ENCODE data around the gene SIX3. TPM values are rescaled to one million over a fixed set of nuclear protein-coding genes. Genes with fewer than 3 reads are reported as not detected.
A peak's percentile ranks its signal among the peaks of the same experiment; 100 is the strongest.

SIX3 gene
- total RNA-seq, 1 experiment from 2014 or later = 13.2 TPM

- TF ChIP-seq ZNF532 (CRISPR knock-in tag; IDR thresholded peaks at IDR 0.05; ENCODE audit: borderline replicate concordance) (no peak), ZBTB21 (CRISPR knock-in tag; IDR thresholded peaks at IDR 0.05; ENCODE audit: borderline replicate concordance) (no peak), EMX1 (CRISPR knock-in tag; IDR thresholded peaks at IDR 0.05) (no peak), FOXJ3 (CRISPR knock-in tag; IDR thresholded peaks at IDR 0.05; ENCODE audit: borderline replicate concordance) (no peak), ATF6 (CRISPR knock-in tag; IDR thresholded peaks at IDR 0.05) (no peak), OVOL2 (CRISPR knock-in tag; IDR thresholded peaks at IDR 0.05; ENCODE audit: borderline replicate concordance) (no peak), ETV6 (CRISPR knock-in tag; IDR thresholded peaks at IDR 0.05) (no peak), NR1H2 (CRISPR knock-in tag; IDR thresholded peaks at IDR 0.05) (no peak)
- TF ChIP-seq, protein P1, sequence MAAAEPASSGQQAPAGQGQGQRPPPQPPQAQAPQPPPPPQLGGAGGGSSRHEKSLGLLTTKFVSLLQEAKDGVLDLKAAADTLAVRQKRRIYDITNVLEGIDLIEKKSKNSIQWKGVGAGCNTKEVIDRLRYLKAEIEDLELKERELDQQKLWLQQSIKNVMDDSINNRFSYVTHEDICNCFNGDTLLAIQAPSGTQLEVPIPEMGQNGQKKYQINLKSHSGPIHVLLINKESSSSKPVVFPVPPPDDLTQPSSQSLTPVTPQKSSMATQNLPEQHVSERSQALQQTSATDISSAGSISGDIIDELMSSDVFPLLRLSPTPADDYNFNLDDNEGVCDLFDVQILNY (CRISPR knock-in tag; IDR thresholded peaks at IDR 0.05) = no peak
- no peaks in the 10 kb centered on the region for H3K9me3 Mint-ChIP-seq
- DNase-seq (ENCODE audit: low spot score) = peak; percentile 32
- H3K4me3 Mint-ChIP-seq = peak overlapping the region; percentile 74
- ChIA-PET CTCF (interaction anchor here (0.8 to 1.2 kb wide), 4 partner anchors 12 to 69 kb away, joined by 3 to 5 read pairs (median 3); no protein-coding TSS in a partner anchor), POLR2A (interaction anchor here (1.2 to 1.6 kb wide), 2 partner anchors 8 to 165 kb away, joined by 3 to 5 read pairs; no protein-coding TSS in a partner anchor)
- ATAC-seq = peak; percentile 5
- no peak overlapping the region for H3K27ac Mint-ChIP-seq
- H3K36me3 Mint-ChIP-seq = peaks cover 5% of the 10 kb centered on the region
- H3K4me1 Mint-ChIP-seq = peaks cover 69% of the 10 kb centered on the region
- H3K27me3 Mint-ChIP-seq (ENCODE audit: low read depth) = peaks cover 96% of the 10 kb centered on the region
Observed at GRCh38 chr2:44943693-44944101, 2.2 kb downstream of the SIX3 start.

DNA sequence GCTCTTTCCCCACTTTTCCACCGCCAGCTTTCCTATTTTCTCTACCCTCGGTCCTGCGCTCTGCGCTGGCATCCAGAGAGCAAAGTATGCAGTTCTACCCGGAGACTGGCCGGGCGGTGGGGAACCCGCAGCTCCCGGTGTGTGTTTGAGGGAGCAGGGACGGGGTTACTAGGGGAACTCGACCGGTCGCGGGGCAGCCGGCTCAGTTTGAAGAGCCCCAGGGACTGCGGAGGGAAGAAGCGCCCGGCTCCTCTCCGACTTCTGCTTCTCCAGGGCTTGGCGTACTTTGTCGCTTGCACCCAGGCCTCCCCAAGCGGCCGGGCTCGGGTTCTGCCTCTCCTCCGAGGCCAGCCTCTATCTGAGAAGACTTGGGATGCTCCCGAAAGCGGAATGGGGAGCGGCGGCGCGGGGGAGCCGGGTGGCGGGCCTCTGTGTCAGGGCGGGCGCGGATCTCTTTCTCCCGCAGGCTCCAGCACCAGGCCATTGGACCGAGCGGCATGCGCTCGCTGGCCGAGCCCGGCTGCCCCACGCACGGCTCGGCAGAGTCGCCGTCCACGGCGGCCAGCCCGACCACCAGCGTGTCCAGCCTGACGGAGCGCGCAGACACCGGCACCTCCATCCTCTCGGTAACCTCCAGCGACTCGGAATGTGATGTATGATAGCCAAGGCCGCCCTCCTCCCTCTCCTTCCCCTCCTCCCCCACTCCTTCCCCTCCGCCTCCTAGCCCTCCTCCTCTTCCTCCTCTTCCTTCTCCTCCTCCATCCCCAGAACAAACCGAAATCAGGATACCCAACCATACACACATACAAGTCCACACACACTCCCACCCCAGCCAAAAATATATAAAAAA is 2.8 kb downstream of the SIX3 start:
- CTCF ChIA-PET = interaction anchor here (0.8 to 1.2 kb wide), 4 partner anchors 11 to 69 kb away, joined by 3 to 5 read pairs (median 3); no protein-coding TSS in a partner anchor
- peak; percentile 0; the same call in 1 of the 2 replicates for ATAC-seq
- Mint-ChIP-seq H3K27ac (no peak overlapping the region), H3K27me3 (ENCODE audit: low read depth) (peaks cover 100% of the 10 kb centered on the region), H3K36me3 (peaks cover 5% of the 10 kb centered on the region), H3K9me3 (no peaks in the 10 kb centered on the region), H3K4me1 (peaks cover 75% of the 10 kb centered on the region), H3K4me3 (peak overlapping the region; percentile 74)
- DNase-seq (ENCODE audit: low spot score) = peak; percentile 60
- POLR2A ChIA-PET = interaction anchor here (1.2 to 1.6 kb wide), 2 partner anchors 9 to 166 kb away, joined by 3 to 5 read pairs; no protein-coding TSS in a partner anchor
- TF ChIP-seq ZNF263 (CRISPR knock-in tag; IDR thresholded peaks at IDR 0.05; ENCODE audit: low read depth) (peak; percentile 91), NFYB (CRISPR knock-in tag; conservative IDR thresholded peaks at IDR 0.05; ENCODE audit: low read depth) (no peak), CREM (CRISPR knock-in tag; IDR thresholded peaks at IDR 0.05) (no peak), OVOL2 (CRISPR knock-in tag; IDR thresholded peaks at IDR 0.05; ENCODE audit: borderline replicate concordance) (no peak), FOXK1 (CRISPR knock-in tag; IDR thresholded peaks at IDR 0.05) (peak; percentile 49; the same call in 1 of the 2 replicates), NR1H2 (CRISPR knock-in tag; IDR thresholded peaks at IDR 0.05) (no peak), TEAD4 (CRISPR knock-in tag; IDR thresholded peaks at IDR 0.05) (no peak), ZNF532 (CRISPR knock-in tag; IDR thresholded peaks at IDR 0.05; ENCODE audit: borderline replicate concordance) (no peak), FOXP4 (CRISPR knock-in tag; IDR thresholded peaks at IDR 0.05) (0 out of 2 replicates have a peak, but pooled peaks have one; percentile 35)
- TF ChIP-seq, protein P2, sequence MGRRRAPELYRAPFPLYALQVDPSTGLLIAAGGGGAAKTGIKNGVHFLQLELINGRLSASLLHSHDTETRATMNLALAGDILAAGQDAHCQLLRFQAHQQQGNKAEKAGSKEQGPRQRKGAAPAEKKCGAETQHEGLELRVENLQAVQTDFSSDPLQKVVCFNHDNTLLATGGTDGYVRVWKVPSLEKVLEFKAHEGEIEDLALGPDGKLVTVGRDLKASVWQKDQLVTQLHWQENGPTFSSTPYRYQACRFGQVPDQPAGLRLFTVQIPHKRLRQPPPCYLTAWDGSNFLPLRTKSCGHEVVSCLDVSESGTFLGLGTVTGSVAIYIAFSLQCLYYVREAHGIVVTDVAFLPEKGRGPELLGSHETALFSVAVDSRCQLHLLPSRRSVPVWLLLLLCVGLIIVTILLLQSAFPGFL (CRISPR knock-in tag; IDR thresholded peaks at IDR 0.05; ENCODE audit: borderline replicate concordance) = no peak
